NCI-H2081 treated with DMSO at 0.1 percent for 48 hours (cell line): Measurements from ENCODE around the gene HK1.
"Not testable (repeated sequence)": the region's sequence is repeated elsewhere in the genome, so short reads cannot be mapped to it uniquely, and the experiment has no call there.

Experiments used
- DNase-seq: peaks from one replicate; lab custom pipeline; 2025; lab: John Stamatoyannopoulos, UW

HK1 gene

GRCh38 chr10:69259547-69260243 lies 18.6 kb upstream of the HK1 start:
- no peak for DNase-seq

GRCh38 chr10:69261184-69261583 lies 17.1 kb upstream of the HK1 start:
- no peak for DNase-seq

GRCh38 chr10:69262292-69262751 lies 16.0 kb upstream of the HK1 start:
- DNase-seq: no peak

- DNase-seq: no peak
Observed at GRCh38 chr10:69265521-69265920, 12.8 kb upstream of the HK1 start.

- DNase-seq: no peak
Observed at GRCh38 chr10:69268761-69269416, 9.4 kb upstream of the HK1 start.

GRCh38 chr10:69269761-69270160 lies 8.5 kb upstream of the HK1 start:
- DNase-seq: no peak

GRCh38 chr10:69270990-69271389 lies 7.3 kb upstream of the HK1 start:
- DNase-seq: no peak

GRCh38 chr10:69272624-69273023 lies 5.7 kb upstream of the HK1 start:
- DNase-seq: no peak

GRCh38 chr10:69275444-69275843 lies 2.9 kb upstream of the HK1 start:
- no peak for DNase-seq

GRCh38 chr10:69276503-69276902 lies 1.8 kb upstream of the HK1 start:
- no peak for DNase-seq

- no peak for DNase-seq
Observed at GRCh38 chr10:69279110-69279509, 814 bp downstream of the HK1 start.

- no peak for DNase-seq
Observed at GRCh38 chr10:69281507-69282413, 3.5 kb downstream of the HK1 start.

GRCh38 chr10:69284402-69284801 lies 6.1 kb downstream of the HK1 start:
- not testable (repeated sequence) for DNase-seq

GRCh38 chr10:69285699-69286098 lies 7.4 kb downstream of the HK1 start:
- DNase-seq: no peak

GRCh38 chr10:69287181-69287580 lies 8.9 kb downstream of the HK1 start:
- no peak for DNase-seq

GRCh38 chr10:69290993-69291392 lies 12.7 kb downstream of the HK1 start:
- no peak for DNase-seq

GRCh38 chr10:69292459-69292858 lies 14.2 kb downstream of the HK1 start:
- DNase-seq: no peak

GRCh38 chr10:69295027-69295636 lies 16.8 kb downstream of the HK1 start:
- DNase-seq: no peak

- DNase-seq: no peak
Observed at GRCh38 chr10:69303632-69304051, 25.3 kb downstream of the HK1 start.

GRCh38 chr10:69306421-69306820 lies 28.1 kb downstream of the HK1 start:
- DNase-seq: no peak

- no peak for DNase-seq
Observed at GRCh38 chr10:69307434-69307833, 29.1 kb downstream of the HK1 start.

GRCh38 chr10:69308304-69308703 lies 30.0 kb downstream of the HK1 start:
- DNase-seq: not testable (repeated sequence)
